Endothelial cell of umbilical vein (primary cell): ENCODE results near the gene CLEC18B. TPM values are rescaled to one million over a fixed set of nuclear protein-coding genes. Genes with fewer than 3 reads are reported as not detected.
"Not testable (repeated sequence)": the region's sequence is repeated elsewhere in the genome, so short reads cannot be mapped to it uniquely, and the experiment has no call there.

Source experiments
- BruUV-seq: library from RNA; stranded (reverse); fragments of 400-500 nt; replicated peaks from 2 replicates; lab custom pipeline; 2021; lab: Mats Ljungman, UMichigan
- CTCF ChIA-PET: fragments of 300-600, 350-600 bp; sonication (Branson Sonifier 250); formaldehyde crosslinking; loops from one replicate; lab custom pipeline; 2021; ENCODE audit warnings: antibody characterized with exemption, inconsistent platforms; lab: Charles Lee
- POLR2A ChIA-PET: fragments of 300-600, 350-600 bp; sonication (Branson Sonifier 250); formaldehyde crosslinking; loops from one replicate; lab custom pipeline; 2021; ENCODE audit warnings: antibody characterized with exemption, inconsistent platforms; lab: Charles Lee
- DNase-seq: peaks from one replicate; pipeline ENCODE4 v3.0.0-alpha.2; 2011; ENCODE audit warnings: low read depth, low spot score
- FAIRE-seq: peaks from 2 replicates; lab custom pipeline; 2011; peaks lifted over from hg19 to GRCh38; lab: Jason Lieb, UNC
- H2AFZ ChIP-seq: 2 replicates; pipeline ENCODE4 v1.6.0; 2012; ENCODE audit warnings: low read depth, low read length, control low read depth, inconsistent platforms
- H3K27ac ChIP-seq: 2 replicates; pipeline ENCODE4 v1.5.1; 2011; ENCODE audit warnings: low read depth, mild to moderate bottlenecking, control low read depth, low read length, moderate library complexity; ENCODE audit not compliant: insufficient read depth
- H3K27me3 ChIP-seq, 2 experiments: 2 replicates each; pipeline versions ENCODE4 v1.6.0 to v1.6.1; 2011; ENCODE audit warnings: low read length in 2 of 2, mixed read lengths in 1 of 2; ENCODE audit not compliant: control insufficient read depth in 2 of 2, insufficient read depth in 2 of 2
- H3K36me3 ChIP-seq, 2 experiments: 2 replicates in 1 of 2; 3 replicates in 1 of 2; pipeline ENCODE4 v1.5.1; 2011; ENCODE audit warnings: low read length in 2 of 2, mild to moderate bottlenecking in 1 of 2, moderate library complexity in 1 of 2; ENCODE audit not compliant: control insufficient read depth in 2 of 2, insufficient read depth in 2 of 2; ENCODE audit errors: extremely low read depth in 1 of 2
- H3K4me1 ChIP-seq: 3 replicates; pipeline ENCODE4 v1.5.1; 2011; ENCODE audit warnings: mild to moderate bottlenecking, low read length; ENCODE audit not compliant: control insufficient read depth, insufficient read depth; ENCODE audit errors: extremely low read depth
- H3K4me2 ChIP-seq: 2 replicates; pipeline ENCODE4 v1.6.1; 2011; ENCODE audit warnings: low read length, control low read depth, mixed read lengths; ENCODE audit not compliant: insufficient read depth
- H3K4me3 ChIP-seq, 3 experiments: fragments of 200-600 bp in 1 of 3; sonication (generic), shearing (Covaris generic) in 1 of 3; replicated peaks in 1 of 3; 2 replicates each; pipeline ENCODE4 v1.5.1; 2011 to 2016; ENCODE audit warnings: control low read depth in 3 of 3, low read length in 3 of 3, mild to moderate bottlenecking in 2 of 3, inconsistent platforms in 1 of 3, low read depth in 1 of 3, moderate library complexity in 1 of 3; ENCODE audit not compliant: insufficient read depth in 1 of 3
- H3K79me2 ChIP-seq: 2 replicates; pipeline ENCODE4 v1.6.0; 2012; ENCODE audit warnings: low read length, inconsistent platforms; ENCODE audit not compliant: control insufficient read depth, insufficient read depth
- H3K9ac ChIP-seq: replicated peaks from 2 replicates; pipeline ENCODE3; 2011; ENCODE audit warnings: low read length, control low read depth; ENCODE audit not compliant: insufficient read depth; ENCODE audit errors: extremely low read depth
- H3K9me1 ChIP-seq: replicated peaks from 3 replicates; pipeline ENCODE4 v1.6.0; 2011; ENCODE audit warnings: mild to moderate bottlenecking, low read length; ENCODE audit not compliant: control insufficient read depth, insufficient read depth; ENCODE audit errors: extremely low read depth
- H3K9me3 ChIP-seq: replicated peaks from 2 replicates; pipeline ENCODE4 v1.5.1; 2012; ENCODE audit warnings: low read length, inconsistent platforms; ENCODE audit not compliant: control insufficient read depth, insufficient read depth
- H4K20me1 ChIP-seq: replicated peaks from 2 replicates; pipeline ENCODE3; 2011; ENCODE audit warnings: mild to moderate bottlenecking, low read length; ENCODE audit not compliant: control insufficient read depth, insufficient read depth; ENCODE audit errors: extremely low read depth
- CTCF ChIP-seq, 2 donors: IDR thresholded peaks; 1 replicate in 1 of 2; 2 replicates in 1 of 2; pipeline ENCODE4 v1.5.1; 2011; ENCODE audit warnings: low read length in 2 of 2, mild to moderate bottlenecking in 2 of 2, moderate library complexity in 2 of 2, control low read depth in 1 of 2, inconsistent platforms in 1 of 2, low read depth in 1 of 2; ENCODE audit not compliant: insufficient read depth in 1 of 2; ENCODE audit errors: extremely low read depth in 1 of 2
- EZH2 ChIP-seq: IDR thresholded peaks from 2 replicates; pipeline ENCODE4 v1.6.1; 2012; ENCODE audit warnings: borderline replicate concordance, low read depth, mild to moderate bottlenecking, moderate library complexity, low read length, inconsistent platforms; ENCODE audit not compliant: severe bottlenecking
- FOS ChIP-seq: IDR thresholded peaks from 2 replicates; pipeline ENCODE4 v1.6.1; 2011; ENCODE audit warnings: mild to moderate bottlenecking, low read length, moderate library complexity, borderline replicate concordance; ENCODE audit not compliant: insufficient read depth
- GATA2 ChIP-seq: IDR thresholded peaks from 2 replicates; pipeline ENCODE4 v1.7.0; 2011; ENCODE audit warnings: low read depth, mild to moderate bottlenecking, moderate library complexity, mixed read lengths, low read length; ENCODE audit not compliant: insufficient read length, insufficient read depth
- JUN ChIP-seq: IDR thresholded peaks from 2 replicates; pipeline ENCODE4 v1.6.1; 2011; ENCODE audit warnings: borderline replicate concordance, low read depth; ENCODE audit not compliant: insufficient read length, insufficient read depth
- MAX ChIP-seq: IDR thresholded peaks from 2 replicates; pipeline ENCODE4 v1.6.1; 2011; ENCODE audit not compliant: insufficient read depth, insufficient read length
- MYC ChIP-seq: IDR thresholded peaks from one replicate; pipeline ENCODE4 v1.6.1; 2011; ENCODE audit warnings: mild to moderate bottlenecking, low read depth, low read length
- POLR2A ChIP-seq: IDR thresholded peaks from 2 replicates; pipeline ENCODE4 v1.6.1; 2012; ENCODE audit warnings: low read depth, mild to moderate bottlenecking, control low read depth, low read length
- POLR2AphosphoS5 ChIP-seq: IDR thresholded peaks from 2 replicates; pipeline ENCODE4 v1.6.1; 2012; ENCODE audit warnings: low read depth, mild to moderate bottlenecking, control low read depth, low read length, moderate library complexity; ENCODE audit not compliant: insufficient read depth
- dilution Hi-C: fragments of 300-500 bp; cut with MboI; formaldehyde crosslinking; loops from one replicate; pipeline ENCODE4 v1.15.0; 2019; ENCODE audit warnings: low sequenced_read_pairs; ENCODE audit not compliant: extremely low pct_ligation_motif_present
- intact Hi-C: fragments of 100-400 bp; cut with micrococcal nuclease; formaldehyde crosslinking; loops from one replicate; pipeline ENCODE4 v1.10.0; 2022
- polyA plus RNA-seq, 4 experiments: library from polyadenylated mRNA; depleted of rRNA in 3 of 4; stranded (reverse) in 3 of 4; unstranded in 1 of 4; fragments of >200 nt; gene quantifications; 2 replicates each; pipeline versions ENCODE4 v1.2.1 to v1.2.3, GENCODE V29; 2011 to 2012; ENCODE audit warnings: missing spikeins in 1 of 4
- total RNA-seq: library from RNA; stranded (reverse); gene quantifications from 2 replicates; pipeline ENCODE4 v1.2.3, GENCODE V29; 2021

The CLEC18B gene
- total and polyA plus RNA-seq, 2 donors (not counting 3 experiments of a cell fraction or from before 2014, with no cell fraction given) = 0.49 TPM; not detected in 1

DNA sequence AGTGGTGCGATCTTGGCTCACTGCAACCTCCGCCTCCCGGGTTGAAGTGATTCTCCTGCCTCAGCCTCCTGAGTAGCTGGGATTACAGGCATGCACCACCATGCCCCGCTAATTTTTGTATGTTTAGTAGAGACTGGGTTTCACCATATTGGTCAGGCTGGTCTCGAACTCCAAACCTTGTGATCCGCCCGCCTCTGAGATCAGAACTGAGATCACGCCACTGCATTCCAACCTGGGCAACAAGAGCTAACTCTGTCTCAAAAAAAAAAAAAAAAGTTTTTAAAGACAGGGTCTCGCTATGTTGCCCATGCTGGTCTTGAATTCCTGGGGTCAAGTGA is 47.5 kb downstream of the CLEC18B start:
- H3K4me1 ChIP-seq, BruUV-seq, H4K20me1 ChIP-seq, H3K9me1 ChIP-seq, H3K27me3 ChIP-seq, H3K9me3 ChIP-seq, DNase-seq, FAIRE-seq, H3K9ac ChIP-seq, H3K36me3 ChIP-seq, H3K4me2 ChIP-seq, H3K79me2 ChIP-seq, dilution Hi-C loops, H3K27ac ChIP-seq, intact Hi-C loops, POLR2A ChIA-PET, H3K4me3 ChIP-seq, H2AFZ ChIP-seq: not testable (repeated sequence)
- CTCF ChIA-PET = interaction anchor here (1.0 kb wide), 1 partner anchor 57 kb away, joined by 3 read pairs; no protein-coding TSS in a partner anchor

DNA sequence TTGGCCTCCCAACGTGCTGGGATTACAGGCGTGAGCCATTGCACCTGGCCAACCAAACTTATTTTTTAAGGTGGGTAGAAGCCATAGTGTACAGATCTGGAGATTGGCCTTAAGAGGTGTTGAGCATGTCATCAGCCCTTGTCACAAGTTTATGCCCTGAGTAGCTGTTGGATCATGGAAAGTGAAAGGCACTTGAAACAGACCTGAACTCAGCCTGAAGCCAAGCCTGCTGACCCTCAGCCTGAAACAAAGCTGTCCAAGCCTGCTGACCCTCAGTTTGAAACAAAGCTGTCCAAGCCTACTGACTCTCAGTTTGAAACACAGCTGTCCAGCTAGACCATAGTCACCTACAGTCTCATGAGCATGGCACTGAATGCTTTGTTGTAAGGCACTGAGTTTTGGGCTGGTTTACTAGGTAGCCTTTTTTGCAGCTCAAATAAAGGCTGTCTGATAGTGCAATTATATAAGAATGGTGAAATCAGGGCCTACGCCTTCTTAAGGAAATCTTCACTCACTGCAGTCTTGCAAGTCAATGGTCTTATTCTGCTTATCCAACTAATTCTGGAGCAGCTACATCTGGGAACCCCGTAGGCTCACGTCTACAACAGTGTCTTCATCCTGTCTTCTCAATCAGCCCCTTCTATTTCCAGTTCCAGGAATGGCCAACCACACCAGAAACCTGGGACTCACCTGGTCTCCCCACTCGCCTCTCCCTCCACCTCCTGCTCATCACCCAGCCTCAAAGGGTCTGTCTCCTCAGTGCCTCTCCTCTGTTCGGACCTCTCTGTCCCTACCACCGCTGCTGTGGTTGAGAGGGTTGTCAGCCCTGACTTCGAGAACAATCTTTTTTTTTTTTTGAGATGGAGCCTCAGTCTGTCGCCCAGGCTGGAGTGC is 48.1 kb downstream of the CLEC18B start:
- Histone ChIP-seq H3K27me3 (peaks cover 2% of the 10 kb centered on the region in 2 experiments), H3K27ac (no peak overlapping the region), H4K20me1 (no peaks in the 10 kb centered on the region), H3K9me1 (no peaks in the 10 kb centered on the region), H3K9me3 (no peaks in the 10 kb centered on the region), H3K9ac (no peak overlapping the region), H3K36me3 (no peaks in the 10 kb centered on the region), H3K4me3 (no peak overlapping the region), H2AFZ (no peak overlapping the region), H3K4me1 (peaks cover 3% of the 10 kb centered on the region), H3K4me2 (no peak overlapping the region), H3K79me2 (no peaks in the 10 kb centered on the region)
- BruUV-seq = no TSS peak
- dilution Hi-C loops = no loop called here
- FAIRE-seq (no peak), DNase-seq (no peak)
- POLR2A ChIA-PET = no interaction called here
- CTCF ChIA-PET = interaction anchor here (1.0 kb wide), 1 partner anchor 58 kb away, joined by 3 read pairs; no protein-coding TSS in a partner anchor
- intact Hi-C loops = no loop called here
- no peak for TF ChIP-seq CTCF (IDR thresholded peaks at IDR 0.05; ENCODE audit: extremely low read depth in 1 of 2, insufficient read depth in 1 of 2, low read depth in 1 of 2, low read length in 2 of 2)
- no peak for TF ChIP-seq MYC
- TF ChIP-seq JUN = no peak
- TF ChIP-seq FOS = no peak
- TF ChIP-seq POLR2A = no peak
- no peak for TF ChIP-seq MAX
- TF ChIP-seq GATA2 = no peak
- no peak for TF ChIP-seq EZH2
- TF ChIP-seq POLR2AphosphoS5 = no peak
